Activated B cell treated with CpG ODN at 0.5 μM for 24 hours (primary cell): Measurements from ENCODE around the gene CSNK1G1. TPM values are rescaled to one million over a fixed set of nuclear protein-coding genes. Genes with fewer than 3 reads are reported as not detected.

Source experiments
- ATAC-seq: fragments of 200-7000 bp; cut with Tn5 transposase; one replicate; pipeline ENCODE4 v1.10.0; 2021; ENCODE audit warnings: low read depth, mild to moderate bottlenecking, moderate library complexity
- CTCF ChIA-PET: fragments of 350-600 bp; sonication (Branson Sonifier 250); formaldehyde crosslinking; loops from one replicate; lab custom pipeline; 2021; ENCODE audit warnings: antibody characterized with exemption; lab: Charles Lee
- POLR2A ChIA-PET: fragments of 350-600 bp; sonication (Branson Sonifier 250); formaldehyde crosslinking; loops from one replicate; lab custom pipeline; 2021; ENCODE audit warnings: antibody characterized with exemption; lab: Charles Lee
- DNase-seq: peaks from one replicate; pipeline ENCODE4 v3.0.0; 2022
- H3K27ac Mint-ChIP-seq: one replicate; pipeline ENCODE4 v1.8.0; 2020; ENCODE audit warnings: mixed read lengths
- H3K27me3 Mint-ChIP-seq: one replicate; pipeline ENCODE4 v1.8.0; 2021; ENCODE audit warnings: mixed read lengths
- H3K36me3 Mint-ChIP-seq: one replicate; pipeline ENCODE4 v1.8.0; 2021; ENCODE audit warnings: low read depth, mixed read lengths
- H3K4me1 Mint-ChIP-seq: one replicate; pipeline ENCODE4 v1.8.0; 2021; ENCODE audit warnings: mixed read lengths
- H3K4me3 Mint-ChIP-seq: one replicate; pipeline ENCODE4 v1.8.0; 2020; ENCODE audit warnings: mild to moderate bottlenecking, mixed read lengths
- H3K9me3 Mint-ChIP-seq: one replicate; pipeline ENCODE4 v1.8.0; 2020; ENCODE audit warnings: mixed read lengths
- intact Hi-C: fragments of 100-400 bp; cut with micrococcal nuclease; formaldehyde crosslinking; loops from one replicate; pipeline ENCODE4 v1.15.1; 2024
- total RNA-seq: library from RNA; stranded (reverse); gene quantifications from 2 replicates; pipeline ENCODE4 v1.2.3, GENCODE V29; 2022
- TF ChIP-seq, protein P1 (sequence below): fragments of 200-600 bp; IDR thresholded peaks from one replicate; pipeline ENCODE4 v1.8.0; 2022; ENCODE audit warnings: antibody characterized with exemption, mild to moderate bottlenecking

Gene CSNK1G1
- total RNA-seq, 1 donor from 2014 or later, result 26.6 TPM

DNA sequence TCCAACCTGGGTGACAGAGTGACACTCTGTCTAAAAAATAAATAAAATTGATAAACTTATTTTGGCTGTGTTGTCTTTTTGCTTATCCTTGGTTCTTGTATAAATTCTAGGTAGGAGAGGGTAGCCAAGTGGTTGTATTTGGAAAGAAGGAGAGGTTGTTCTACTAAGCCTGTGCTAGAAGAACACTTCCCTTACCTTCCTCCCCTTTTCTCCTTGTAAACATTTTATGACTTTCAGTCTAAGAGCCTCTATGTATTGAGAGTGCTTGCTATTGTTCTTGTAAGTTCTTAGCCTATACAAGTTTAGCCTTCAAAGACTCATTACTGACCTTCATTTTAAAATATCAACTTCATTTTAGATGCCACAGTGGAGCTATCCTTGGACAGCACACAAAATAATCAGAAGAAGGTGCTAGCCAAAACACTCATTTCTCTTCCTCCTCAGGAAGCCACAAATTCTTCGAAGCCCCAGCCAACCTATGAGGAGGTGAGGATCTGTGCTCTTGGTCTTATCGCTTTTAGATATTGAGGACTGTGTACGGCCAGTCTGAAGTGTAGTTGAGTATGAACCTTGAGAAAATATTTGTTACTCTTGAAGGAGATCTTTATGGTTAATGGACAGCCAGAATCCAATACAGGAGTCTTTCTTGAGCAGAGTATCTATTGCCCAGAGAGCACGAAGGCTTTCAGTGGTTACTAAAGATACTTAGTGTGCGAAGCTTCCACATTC is 238.1 kb downstream of the CSNK1G1 start:
- Mint-ChIP-seq H3K4me1 (peaks cover 20% of the 10 kb centered on the region), H3K27ac (no peak overlapping the region), H3K4me3 (no peak overlapping the region), H3K9me3 (no peaks in the 10 kb centered on the region), H3K27me3 (no peaks in the 10 kb centered on the region), H3K36me3 (peaks cover 88% of the 10 kb centered on the region)
- intact Hi-C loops, result no loop called here
- CTCF ChIA-PET, result no interaction called here
- DNase-seq (no peak), ATAC-seq (no peak)
- TF ChIP-seq, protein P1, sequence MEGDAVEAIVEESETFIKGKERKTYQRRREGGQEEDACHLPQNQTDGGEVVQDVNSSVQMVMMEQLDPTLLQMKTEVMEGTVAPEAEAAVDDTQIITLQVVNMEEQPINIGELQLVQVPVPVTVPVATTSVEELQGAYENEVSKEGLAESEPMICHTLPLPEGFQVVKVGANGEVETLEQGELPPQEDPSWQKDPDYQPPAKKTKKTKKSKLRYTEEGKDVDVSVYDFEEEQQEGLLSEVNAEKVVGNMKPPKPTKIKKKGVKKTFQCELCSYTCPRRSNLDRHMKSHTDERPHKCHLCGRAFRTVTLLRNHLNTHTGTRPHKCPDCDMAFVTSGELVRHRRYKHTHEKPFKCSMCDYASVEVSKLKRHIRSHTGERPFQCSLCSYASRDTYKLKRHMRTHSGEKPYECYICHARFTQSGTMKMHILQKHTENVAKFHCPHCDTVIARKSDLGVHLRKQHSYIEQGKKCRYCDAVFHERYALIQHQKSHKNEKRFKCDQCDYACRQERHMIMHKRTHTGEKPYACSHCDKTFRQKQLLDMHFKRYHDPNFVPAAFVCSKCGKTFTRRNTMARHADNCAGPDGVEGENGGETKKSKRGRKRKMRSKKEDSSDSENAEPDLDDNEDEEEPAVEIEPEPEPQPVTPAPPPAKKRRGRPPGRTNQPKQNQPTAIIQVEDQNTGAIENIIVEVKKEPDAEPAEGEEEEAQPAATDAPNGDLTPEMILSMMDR, result no peak
- POLR2A ChIA-PET, result no interaction called here

Other genes starting within 250 kb of the CSNK1G1 start
- gene SNX22, start 204.4 kb downstream of the CSNK1G1 start, total RNA-seq, result 41.7 and 46.2 TPM in 2 replicates
- 225 and 227 TPM in 2 replicates for gene PPIB, start 193.2 kb downstream of the CSNK1G1 start, total RNA-seq
- 2.0 and 3.9 TPM in 2 replicates for gene PCLAF, start 25.3 kb upstream of the CSNK1G1 start, total RNA-seq
- 26.3 and 35.0 TPM in 2 replicates for gene TRIP4, start 31.7 kb upstream of the CSNK1G1 start, total RNA-seq
- 25.9 and 28.6 TPM in 2 replicates for gene ZNF609, start 104.4 kb upstream of the CSNK1G1 start, total RNA-seq